Lung microvascular endothelial cell (primary cell): ENCODE results near the gene RSBN1. TPM values are rescaled to one million over a fixed set of nuclear protein-coding genes. Genes with fewer than 3 reads are reported as not detected.
"Not testable (repeated sequence)": the region's sequence is repeated elsewhere in the genome, so short reads cannot be mapped to it uniquely, and the experiment has no call there.

ENCODE experiments used
- DNase-seq, 2 donors: peaks; one replicate each; pipeline versions ENCODE4 v3.0.0 to v3.0.0-alpha.2; 2010; ENCODE audit warnings: low read depth in 2 of 2
- total RNA-seq: library from RNA; depleted of rRNA; stranded (reverse); fragments of >200 nt; gene quantifications from 2 replicates; pipeline ENCODE4 v1.2.1, GENCODE V29; 2014

RSBN1 gene
- 5.7 and 9.7 TPM in 2 replicates for total RNA-seq

DNA sequence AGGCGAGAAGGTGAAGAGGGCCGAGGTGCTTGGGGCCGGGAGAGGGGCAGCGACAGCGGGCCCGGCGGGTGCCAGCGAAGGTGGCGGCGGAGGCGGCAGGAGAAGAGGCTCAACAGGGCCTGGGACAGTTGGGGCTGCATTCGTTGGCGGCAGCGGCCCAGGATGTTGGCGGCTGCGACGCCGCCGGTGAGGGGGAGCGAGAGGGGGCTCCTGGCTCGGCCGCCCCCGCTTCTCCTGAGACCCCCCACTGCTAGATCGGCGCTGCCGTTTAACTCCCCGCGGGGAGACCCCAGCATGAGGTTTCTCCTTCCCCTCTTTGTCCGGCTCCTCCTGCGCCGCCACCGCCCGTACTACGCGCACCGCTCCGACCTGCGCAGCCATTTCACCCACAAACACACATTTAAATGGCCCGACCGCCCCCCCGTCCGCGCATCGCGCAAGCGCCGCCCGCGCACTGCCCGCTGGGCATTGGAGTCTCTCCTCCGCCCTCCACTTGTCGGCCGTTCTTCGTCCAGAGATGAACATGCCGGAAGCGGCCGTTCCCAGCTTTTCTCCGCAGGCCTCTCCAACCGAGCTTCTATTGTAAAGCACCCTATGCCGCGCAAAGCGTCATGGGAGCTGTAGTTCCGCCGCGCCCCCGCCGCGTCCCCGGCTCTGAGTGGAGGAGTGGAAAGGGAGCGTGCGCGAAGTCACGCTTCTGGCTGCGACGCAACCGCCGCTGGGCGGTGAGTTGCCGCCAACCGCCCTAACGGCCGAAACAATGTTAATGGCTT lies at the start of gene RSBN1:
Gene RSBN1 (minus strand): TSS at position 589 of the 773 bp plus-strand sequence. CDS start 64 bp downstream, at position 525.
- DNase-seq, result peak; percentile 100

DNA sequence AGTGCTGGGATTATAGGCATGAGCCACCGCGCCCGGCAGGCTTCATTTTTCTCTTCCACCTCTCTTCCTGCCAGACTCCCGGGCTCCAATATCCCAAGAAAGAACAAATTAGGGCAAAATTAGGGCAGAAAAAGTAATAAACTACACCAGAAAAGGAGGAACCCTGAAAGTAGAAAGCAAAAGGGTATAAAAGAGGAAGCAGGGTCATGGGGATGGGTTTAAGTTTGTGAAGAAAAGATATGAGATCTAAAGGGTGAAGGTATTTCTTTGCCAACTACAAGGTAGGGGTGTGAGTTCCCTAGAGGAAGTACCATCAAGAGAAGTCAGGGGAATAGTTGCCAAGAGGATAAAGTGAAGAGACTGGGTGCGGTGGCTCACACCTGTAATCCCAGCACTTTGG lies 49.4 kb upstream of the RSBN1 start:
- DNase-seq, result no peak

DNA sequence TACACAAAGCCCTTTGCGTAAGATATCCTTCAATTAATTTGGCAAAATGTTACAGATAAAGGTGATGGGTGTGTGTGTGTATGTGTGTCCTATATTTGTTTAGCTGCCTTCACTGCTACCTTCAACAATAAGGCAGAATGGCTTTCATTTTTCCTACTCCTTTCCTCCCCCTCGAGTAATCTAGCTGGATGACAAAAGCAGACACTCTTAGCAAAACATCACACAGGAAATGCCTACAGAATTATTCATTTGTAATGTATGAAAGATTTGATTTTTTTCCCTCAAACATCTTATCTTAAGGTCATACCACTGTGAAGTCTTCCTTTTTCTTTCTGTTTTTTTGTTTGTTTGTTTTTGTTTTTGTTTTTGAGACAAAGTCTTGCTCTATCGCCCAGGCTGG lies 48.6 kb upstream of the RSBN1 start:
- DNase-seq, result peak; percentile 19 to 83

DNA sequence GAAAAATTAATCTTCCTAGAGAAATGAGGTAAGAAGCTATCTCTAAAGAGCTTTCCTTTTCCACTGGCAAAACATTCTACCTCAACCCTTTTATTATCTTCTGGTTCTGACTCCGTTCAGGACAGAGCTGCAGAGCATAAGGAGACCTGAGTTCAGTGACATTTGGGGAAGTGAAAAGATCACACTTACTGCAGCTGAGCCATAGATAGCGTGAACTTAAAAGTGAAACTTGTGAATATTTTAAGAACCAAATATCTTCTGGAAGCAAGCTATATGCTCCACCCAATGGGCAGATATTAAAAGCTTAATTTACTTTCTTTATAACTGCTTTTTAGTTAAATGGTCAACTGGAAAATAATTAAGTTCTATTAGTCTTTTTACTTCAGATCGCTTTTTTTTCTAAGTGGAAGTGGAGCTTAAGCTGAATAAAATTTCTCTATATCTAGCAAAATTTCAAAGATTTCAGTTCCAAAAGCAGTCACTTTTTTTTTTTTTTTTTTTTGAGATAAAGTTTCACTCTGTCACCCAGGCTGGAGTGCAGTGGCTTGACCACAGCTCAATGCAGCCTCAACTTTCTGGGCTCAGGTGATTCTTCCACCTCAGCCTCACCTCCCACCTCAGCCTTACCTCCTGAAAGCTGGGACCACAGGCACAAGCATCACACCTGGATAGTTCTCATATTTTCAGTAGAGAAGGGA lies 47.4 kb upstream of the RSBN1 start:
- DNase-seq, result peak in 1 of 2 donors; percentile 13

DNA sequence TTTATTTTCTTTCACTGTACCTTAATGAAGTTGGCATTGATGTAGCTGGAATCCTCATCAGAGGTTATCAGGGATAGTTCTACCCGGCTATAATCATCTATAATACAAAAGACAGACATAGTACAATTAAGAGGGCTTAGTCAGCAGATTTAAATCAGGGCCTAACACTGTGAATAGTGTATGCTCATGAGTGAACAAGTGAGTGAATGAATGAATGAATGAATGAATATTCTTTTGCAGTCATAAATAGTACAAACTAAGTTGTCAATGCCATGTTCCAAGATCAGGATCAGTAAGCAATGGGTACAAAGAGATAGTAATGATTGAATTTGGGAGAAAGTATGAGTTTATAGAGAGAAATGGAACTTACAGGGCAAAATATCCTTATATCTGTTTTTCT lies 46.7 kb upstream of the RSBN1 start:
- DNase-seq, result no peak

DNA sequence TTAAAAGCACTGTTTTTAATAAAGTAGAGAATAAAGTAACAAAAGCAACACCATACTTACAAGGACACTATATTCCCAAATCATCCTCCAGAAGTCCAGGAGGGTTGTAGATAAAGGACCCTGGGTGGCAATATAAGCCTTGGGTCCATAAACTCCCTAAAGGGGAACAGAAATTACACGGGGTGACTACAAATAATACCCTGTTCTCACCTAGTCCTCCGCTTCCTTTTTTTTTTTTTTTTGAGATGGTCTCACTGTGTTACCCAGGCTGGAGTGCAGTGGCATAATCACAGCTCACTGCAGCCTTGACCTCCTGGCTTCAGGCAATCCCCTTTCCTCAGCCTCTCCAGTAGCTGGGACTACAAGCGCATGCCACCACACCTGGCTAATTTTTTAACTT lies 46.1 kb upstream of the RSBN1 start:
- DNase-seq, result no peak

DNA sequence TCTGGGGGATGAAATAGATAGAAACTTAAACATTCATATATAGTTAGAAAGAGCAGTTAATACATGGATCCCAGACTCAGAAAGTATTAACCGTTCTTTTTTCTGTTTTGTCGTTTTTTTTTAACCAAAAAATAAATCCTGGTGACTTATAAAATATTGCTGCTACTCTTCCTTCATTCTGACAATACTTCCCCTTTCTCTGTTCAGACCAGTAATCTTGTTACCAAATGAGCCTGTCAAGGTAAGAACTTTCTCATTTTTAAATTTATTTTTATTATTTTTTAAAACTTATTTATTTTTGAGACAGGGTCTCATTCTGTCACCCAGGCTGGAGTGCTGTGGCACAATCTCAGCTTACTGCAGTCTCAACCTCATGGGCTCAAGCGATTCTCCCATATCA lies 45.5 kb upstream of the RSBN1 start:
- DNase-seq, result no peak

DNA sequence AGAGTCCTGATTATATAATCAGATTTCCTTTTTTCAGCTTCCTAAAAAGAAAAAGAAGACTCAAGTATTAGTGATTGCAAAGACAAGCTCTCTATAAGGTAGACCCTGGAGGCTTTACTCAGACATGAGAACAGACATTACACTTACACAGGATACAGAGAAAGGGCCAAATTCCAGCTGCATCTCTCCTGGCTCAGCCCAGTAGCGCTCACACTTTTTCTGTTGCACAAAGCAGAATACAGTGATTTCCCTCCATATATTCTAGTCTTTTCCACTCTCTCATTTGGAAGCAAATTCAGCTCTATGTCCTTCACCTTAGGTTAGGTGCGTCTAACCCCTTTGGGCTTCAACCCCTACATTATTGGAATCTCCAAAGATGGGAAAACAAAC lies 44.1 kb upstream of the RSBN1 start:
- DNase-seq, result no peak

DNA sequence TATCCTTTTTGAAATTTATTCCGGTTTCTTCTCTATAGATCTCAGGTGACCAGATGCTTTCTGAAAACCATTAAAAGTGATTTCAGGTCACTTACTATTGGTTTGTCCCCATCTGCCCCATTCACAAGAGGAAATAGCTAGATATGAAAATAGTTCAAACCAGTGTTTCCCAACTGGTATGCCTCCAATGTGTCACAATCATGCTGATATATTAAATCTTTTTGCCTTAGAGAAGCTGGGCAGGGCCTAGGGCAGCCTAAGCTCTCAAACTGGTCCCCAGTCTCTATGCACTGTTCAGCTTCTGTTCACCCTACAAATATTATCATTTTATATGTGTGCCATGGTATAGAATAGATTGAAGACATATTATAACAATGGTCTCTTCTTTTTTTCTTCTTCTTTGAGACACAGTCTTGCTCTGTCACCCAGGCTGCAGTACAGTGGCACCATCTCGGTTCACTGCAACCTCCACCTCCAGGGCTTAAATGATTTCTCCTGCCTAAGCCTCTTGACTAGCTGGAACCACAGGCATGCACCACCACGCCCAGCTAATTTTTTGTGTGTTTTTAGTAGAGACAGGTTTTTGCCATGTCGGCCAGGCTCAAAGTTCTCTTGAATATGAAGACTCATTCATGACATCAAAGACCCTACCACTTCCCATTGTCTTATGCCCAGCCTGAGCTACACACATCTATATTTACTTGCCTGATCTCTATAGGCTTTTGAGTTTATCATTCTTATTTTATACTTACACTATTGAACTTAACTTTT lies 43.5 kb upstream of the RSBN1 start:
- no peak for DNase-seq

DNA sequence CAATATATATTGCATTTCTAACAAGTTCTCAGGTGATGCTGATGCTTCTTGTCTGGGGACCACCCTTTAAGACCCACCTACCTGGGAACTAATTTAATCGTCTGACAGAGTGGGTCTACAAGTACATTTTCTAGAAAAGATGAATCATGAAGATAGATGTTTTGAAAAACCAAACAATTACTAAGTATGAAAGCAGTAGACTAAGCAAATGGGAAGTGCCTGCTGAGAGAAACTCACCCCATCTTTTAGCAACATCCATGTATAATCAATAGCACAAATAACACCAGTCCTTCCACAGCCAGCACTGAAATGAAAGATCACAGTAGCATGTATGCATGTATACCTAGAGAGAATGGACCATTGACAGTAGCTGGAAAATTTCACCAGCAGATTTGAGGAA lies 42.0 kb upstream of the RSBN1 start:
- no peak for DNase-seq

DNA sequence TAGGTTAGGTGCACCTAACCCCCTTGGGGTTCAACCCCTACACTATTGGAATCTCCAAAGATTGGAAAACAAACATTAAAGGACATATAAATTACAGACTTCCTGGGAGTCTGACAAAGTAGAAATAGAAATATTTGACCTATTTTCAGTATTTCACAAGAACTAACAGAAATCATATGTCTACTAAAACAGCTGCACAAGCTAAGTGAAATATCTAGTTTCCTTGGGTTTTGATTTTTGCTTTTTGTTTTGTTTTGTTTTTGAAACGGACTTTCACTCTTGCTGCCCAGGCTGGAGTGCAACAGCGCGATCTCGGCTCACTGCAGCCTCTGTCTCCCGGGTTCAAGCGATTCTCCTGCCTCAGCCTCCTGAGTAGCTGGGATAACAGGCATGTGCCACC lies 40.4 kb upstream of the RSBN1 start:
- DNase-seq, result not testable (repeated sequence)

DNA sequence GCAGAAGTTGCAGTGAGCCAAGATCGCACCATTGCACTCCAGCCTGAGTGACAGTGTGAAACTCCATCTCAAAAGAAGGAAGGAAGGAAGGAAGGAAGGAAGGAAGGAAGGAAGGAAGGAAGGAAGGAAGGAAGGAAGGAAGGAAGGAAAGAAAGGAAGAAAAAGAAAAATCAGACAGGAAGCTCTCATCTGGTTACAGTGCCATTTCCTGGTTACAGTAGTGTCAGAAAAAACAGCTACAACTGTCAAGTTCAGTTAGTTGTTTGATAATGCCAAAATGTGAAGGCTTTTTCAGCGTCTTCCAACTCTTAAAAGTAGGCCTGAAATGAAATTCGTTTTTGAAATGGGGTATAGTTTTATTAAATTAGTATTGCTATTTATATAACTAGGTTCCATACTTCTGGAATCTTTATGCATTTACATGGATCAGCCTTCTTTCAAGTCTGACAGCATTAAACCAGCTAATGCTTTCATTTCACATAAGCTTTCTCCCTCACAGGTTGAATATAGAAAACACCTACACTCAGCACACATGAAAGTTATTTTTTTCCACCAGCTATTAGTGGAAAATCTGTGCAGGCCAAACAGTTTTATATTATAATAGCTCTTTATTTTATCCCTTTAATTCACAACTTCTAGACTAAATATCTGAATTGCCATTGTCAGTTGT lies 38.0 kb upstream of the RSBN1 start:
- DNase-seq, result no peak

DNA sequence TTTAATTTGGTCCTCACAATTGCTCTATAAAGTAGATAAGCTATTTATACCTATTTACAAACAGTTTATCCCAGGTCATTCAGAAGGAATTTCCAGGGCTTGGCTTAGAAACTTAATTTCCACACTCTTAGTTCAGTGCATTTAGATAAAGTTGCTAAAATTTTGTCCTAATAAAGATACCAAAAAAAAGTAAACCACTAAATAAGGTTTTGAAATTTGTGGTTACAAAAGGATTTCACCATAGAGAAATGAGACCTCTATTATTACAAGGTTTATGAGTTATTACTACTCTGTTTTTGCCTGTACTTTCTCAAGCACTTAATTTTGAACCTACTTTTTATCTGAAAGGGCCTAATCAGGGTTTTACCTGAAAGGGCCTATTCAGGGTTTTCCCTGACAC lies 36.8 kb upstream of the RSBN1 start:
- DNase-seq, result no peak

DNA sequence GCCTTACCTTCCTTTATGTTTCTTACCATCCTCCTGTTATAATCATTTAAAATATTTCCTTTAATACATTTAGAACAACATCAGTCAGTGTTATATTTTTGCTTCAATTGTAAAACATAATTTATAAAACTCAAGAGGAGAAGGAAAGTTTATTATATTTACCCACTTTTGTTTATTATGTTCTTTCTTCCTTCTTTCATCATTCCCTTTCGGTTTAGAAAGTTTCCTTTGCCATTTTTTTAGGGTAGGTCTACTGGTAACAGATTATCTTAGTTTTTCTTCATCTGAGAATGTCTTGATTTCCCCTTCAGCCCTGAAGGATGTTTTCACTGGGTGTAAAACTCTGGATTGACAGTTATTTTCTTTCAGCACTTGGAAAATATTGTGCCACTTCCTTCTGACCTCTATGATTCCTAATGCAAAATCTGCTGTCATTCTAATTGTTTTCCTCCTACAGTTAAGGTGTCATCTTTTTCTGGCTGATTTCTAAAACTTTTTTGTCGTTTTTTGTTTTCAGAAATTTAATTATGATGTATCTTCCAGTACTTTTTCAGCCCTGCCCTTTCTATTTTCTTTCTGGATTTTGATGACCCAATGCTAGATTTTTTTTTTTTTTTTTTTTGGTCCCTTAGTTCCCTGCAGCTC lies 34.2 kb upstream of the RSBN1 start:
- no peak for DNase-seq

DNA sequence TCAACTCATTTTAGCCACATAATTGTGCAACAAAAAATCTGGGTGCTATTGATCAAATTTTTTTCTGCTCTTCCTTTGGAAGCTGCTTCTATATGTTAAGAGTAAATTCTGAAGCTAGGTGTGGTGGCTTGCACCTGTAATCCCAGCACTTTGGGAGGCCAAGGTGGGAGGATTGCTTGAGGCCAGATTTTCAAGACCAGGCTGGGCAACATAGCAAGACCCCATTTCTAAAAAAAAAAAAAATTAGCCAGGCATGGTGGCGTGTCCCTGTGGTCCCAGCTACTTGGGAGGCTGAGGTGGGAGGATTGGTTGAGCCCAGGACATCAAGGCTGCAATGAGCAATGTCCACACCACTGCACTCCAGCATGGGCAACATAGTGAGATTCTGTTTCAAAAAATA lies 24.3 kb upstream of the RSBN1 start:
- DNase-seq, result no peak

DNA sequence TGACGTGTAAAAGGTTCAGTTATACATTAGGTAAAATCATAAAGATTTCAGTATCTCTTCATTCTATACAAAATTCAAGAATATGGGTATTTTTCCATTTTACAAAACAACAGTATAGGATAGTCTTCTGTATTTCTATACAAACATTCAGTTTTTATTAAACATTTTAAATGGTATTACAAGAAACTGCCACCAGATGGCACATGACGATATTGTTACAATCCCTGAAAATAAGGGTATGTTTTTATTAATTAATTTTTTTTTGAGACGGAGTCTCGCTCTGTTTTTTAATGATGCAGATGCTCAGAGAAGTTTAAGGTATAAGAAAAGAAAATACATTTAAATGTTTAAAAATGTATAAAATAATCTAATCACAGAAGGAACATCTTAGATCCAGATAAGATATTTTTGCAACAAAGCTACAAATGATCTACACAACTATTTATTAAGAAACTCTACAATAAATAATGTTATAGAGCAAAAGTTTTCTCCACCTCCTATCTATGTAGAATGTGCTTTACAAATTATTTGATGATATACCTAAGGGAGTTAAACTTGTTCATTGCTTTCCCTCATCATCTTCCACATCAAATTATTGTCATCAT lies 23.5 kb upstream of the RSBN1 start:
- DNase-seq, result peak; percentile 66 to 73

DNA sequence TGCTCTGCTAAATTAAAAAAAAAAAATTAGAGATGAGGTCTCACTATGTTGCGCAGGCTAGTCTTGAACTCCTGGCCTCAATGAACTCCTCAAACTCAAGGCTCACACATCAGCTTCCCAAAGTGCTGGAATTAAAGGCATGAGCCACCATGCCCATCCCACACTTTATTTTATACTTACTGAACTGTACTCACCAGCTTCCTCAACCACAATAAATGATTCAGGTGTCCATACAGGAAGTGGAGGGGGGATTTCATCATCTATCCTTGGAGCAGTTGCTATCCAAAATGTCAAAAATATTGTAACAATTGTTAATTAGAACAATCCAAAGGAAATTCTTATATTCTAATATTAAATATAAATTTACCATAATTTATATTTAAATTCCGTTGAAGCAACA lies 22.4 kb upstream of the RSBN1 start:
- DNase-seq, result no peak

DNA sequence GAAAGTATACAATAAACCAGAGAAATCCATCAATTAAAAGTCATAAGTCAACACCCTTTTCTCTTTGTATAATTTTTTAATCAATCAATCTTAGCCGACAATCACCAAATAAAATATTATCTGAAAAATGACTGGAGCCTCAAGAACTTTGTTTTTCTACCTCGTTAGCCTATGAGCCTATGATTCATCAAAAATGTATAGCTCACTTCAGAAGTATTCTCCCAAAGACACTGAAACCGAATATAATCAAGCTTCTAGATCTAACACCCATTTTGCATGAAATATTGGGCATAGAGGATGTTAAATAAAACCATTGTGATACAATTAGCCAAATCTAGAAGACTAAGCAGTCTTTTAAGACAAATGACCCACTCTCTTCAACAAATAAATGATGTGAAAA lies 17.8 kb upstream of the RSBN1 start:
- DNase-seq, result no peak

DNA sequence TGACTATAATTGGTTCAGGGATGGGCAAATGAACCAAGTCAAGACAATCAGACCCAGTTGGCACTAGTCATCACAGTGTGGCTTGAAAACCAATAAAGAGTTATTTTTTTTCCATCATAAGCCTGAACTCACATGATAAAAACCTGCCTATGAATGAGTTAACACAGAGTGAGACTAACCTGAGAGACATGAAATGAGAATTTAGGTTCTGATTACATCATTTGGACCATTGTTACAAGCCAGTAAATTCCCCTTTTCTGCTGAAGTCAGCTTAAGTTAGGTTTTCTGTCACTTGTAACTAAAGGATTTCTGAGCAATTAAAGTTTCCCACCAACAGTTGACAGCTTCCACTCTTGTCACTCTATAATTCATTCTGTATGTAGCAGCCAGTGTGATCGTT lies 9.6 kb upstream of the RSBN1 start:
- no peak for DNase-seq

DNA sequence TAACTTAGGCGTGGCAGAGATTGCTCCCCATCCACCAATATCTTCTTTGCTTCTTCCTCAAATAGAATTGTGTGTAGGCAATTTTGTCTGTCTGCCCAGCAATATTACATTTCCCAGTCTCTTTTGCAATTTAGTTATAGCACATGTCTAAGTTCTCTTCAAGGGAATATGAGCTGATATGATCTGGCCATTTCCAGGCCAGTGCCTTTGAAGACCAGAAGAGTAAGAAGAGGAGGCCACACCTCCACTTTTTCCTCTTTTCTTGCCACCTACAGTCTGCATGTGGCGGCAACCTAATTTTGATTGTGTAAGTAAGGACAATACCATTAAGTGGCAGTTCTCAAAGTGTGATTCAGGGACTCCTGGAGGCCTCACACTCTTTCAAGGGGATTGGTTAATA lies 6.3 kb upstream of the RSBN1 start:
- DNase-seq, result no peak

DNA sequence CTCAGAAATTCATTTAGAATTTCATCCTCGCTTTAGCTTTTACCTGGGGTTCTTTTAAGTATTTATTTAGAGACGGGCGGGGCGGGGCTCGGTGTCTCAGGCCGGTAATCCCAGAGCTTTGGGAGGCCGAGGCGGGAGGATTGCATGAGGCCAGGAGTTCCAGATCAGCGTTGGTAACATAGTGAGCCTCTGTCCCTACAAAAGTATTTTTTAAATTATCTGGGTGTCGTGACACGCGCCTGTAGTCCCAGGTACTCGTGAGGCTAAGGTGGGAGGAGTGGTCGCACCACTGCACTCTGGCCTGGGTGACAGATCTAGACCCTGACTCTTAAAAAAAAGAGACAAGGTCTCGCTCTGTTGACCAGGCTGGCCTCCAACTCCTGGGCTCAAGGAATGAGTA lies 942 bp upstream of the RSBN1 start:
- DNase-seq, result no peak
